ENCODE measurements around the gene CCL18. TPM values are rescaled to one million over a fixed set of nuclear protein-coding genes. Genes with fewer than 3 reads are reported as not detected.
"Not testable (repeated sequence)": the region's sequence is repeated elsewhere in the genome, so short reads cannot be mapped to it uniquely, and the experiment has no call there.

CCL18 gene
- total RNA-seq, 5 donors from 2014 or later (not counting 1 experiment from before 2014, with no cell fraction given) = not detected

DNA sequence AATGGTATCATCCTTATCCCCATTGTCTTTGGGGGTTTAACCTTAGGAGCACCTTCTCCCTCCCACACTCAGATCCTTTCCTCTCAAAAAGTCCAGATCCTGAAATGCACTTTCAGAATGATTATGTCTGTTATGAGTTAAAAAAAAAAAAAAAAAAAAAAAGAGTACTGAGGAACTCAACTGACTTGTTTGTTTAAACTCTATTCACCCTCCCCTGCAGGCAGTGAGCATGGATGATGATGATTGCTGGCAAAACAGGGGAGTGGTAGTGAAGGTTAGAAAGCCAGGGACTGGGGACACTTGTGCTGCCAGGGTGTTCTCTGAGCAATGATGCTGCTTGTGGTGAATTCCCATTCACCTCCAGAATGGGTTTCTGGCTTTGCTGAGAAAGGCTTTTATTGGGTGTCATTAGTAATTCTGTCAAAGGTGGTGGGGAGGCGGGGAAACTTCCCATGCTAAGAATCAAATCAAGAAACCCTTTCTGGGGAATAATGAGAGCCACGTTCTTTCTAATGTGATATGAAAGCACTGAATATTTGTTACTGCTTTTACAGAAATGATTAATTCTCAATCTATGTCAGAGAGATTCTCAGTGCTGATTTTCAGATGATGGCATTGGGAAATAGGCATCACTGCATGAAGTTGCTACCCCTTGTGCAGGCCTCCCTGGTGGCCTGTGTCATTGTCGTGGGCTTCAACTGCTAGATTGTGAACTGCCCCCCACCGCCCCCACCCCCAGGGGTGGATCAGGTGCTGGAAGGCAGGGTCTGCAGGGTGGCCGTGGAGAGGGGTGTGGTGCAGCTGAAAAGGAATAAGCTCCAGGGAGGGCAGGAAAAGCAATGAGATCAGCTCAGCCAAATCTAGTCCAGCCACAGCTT is 53.7 kb downstream of the CCL18 start:
- H3K4me3 ChIP-seq (ENCODE audit: control insufficient read depth in 1 of 2, extremely low read depth in 1 of 2, low read length in 1 of 2) = peak overlapping the region in 1 of 2 donors; percentile 35
- H3K4me1 ChIP-seq (ENCODE audit: control insufficient read depth in 1 of 2, extremely low read depth in 1 of 2, insufficient read depth in 2 of 2, low read length in 2 of 2) = peaks cover 0 to 8% of the 10 kb centered on the region in 2 experiments
- Mint-ChIP-seq H3K36me3 (no peaks in the 10 kb centered on the region), H3K4me3 (no peak overlapping the region), H3K27ac (no peak overlapping the region), H3K4me1 (peaks cover 0 to 1% (median 0%) of the 10 kb centered on the region in 3 donors), H3K9me3 (peaks cover 0 to 2% (median 1%) of the 10 kb centered on the region in 3 donors), H3K27me3 (peaks cover 7 to 16% of the 10 kb centered on the region in 2 donors)
- POLR2A ChIA-PET = no interaction called here
- CTCF ChIA-PET = interaction anchor here in 1 of 2 donors (1.1 kb wide), 1 partner anchor 10 kb away, joined by 3 read pairs; no protein-coding TSS in a partner anchor
- no peaks in the 10 kb centered on the region for H3K27me3 ChIP-seq (replicated peaks in 1 of 2; ENCODE audit: control insufficient read depth in 2 of 2, extremely low read depth in 1 of 2, insufficient read depth in 2 of 2, low read length in 1 of 2)
- H3K27ac ChIP-seq (ENCODE audit: low read length) = no peak overlapping the region
- ATAC-seq (replicated peaks in 1 of 4) (no peak), DNase-seq (no peak)
- WGBS (ENCODE audit: insufficient coverage) = no CpG with 5 or more reads among the region's 5 CpGs
- no peaks in the 10 kb centered on the region for H3K9me3 ChIP-seq
- H3K36me3 ChIP-seq (ENCODE audit: control insufficient read depth in 2 of 2, extremely low read depth in 1 of 2, insufficient read depth in 1 of 2, low read length in 1 of 2) = no peaks in the 10 kb centered on the region

DNA sequence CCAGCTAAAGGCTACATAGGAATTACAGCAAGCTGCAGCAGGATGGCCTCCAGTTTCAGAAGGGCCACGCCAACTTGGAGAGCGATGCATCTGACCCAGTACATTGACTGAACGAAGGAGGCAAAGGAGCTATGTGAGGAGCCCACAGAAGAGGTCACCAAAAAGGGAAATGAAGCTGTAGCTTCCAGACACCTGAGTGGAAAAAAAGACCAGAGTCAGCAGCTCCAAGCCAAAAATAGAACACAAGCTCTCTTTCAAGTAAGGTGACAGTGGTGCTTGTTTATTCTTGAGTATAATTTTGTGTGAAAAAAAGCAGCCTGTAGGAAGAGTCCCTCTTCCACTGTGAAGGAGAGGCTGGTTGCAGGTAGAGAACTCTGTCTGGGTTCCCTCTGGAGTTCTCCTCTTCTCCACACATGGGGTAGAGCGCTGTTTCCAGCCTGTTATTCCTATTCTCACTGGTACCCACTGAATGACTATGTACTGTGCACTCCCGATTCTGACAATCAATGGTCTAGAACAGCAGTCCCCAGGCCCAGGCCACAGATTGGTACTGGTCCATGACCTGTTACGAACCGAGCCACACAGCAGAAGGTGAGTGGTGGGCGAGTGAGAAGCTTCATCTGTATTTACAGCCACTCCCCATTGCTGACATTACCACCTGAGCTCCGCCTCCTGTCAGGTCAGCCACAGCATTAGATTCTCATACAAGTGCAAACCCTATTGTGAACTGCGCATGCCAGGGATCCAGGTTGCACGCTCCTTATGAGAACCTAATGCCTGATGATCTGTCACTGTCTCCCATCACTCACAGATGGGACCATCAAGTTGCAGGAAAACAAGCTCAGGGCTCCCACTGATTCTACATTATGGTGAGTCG is 54.6 kb downstream of the CCL18 start:
- Mint-ChIP-seq H3K4me1 (peaks cover 0 to 1% (median 0%) of the 10 kb centered on the region in 3 donors), H3K4me3 (no peak overlapping the region), H3K36me3 (no peaks in the 10 kb centered on the region), H3K9me3 (no peaks in the 10 kb centered on the region), H3K27ac (no peak overlapping the region), H3K27me3 (peaks cover 7 to 16% of the 10 kb centered on the region in 2 donors)
- DNase-seq = no peak
- Histone ChIP-seq H3K36me3 (ENCODE audit: control insufficient read depth in 2 of 2, extremely low read depth in 1 of 2, insufficient read depth in 1 of 2, low read length in 1 of 2) (no peaks in the 10 kb centered on the region), H3K27me3 (replicated peaks in 1 of 2; ENCODE audit: control insufficient read depth in 2 of 2, extremely low read depth in 1 of 2, insufficient read depth in 2 of 2, low read length in 1 of 2) (no peaks in the 10 kb centered on the region), H3K4me3 (ENCODE audit: control insufficient read depth in 1 of 2, extremely low read depth in 1 of 2, low read length in 1 of 2) (peak overlapping the region in 1 of 2 donors; percentile 14), H3K9me3 (no peaks in the 10 kb centered on the region), H3K27ac (ENCODE audit: low read length) (no peak overlapping the region), H3K4me1 (ENCODE audit: control insufficient read depth in 1 of 2, extremely low read depth in 1 of 2, insufficient read depth in 2 of 2, low read length in 2 of 2) (peaks cover 0 to 8% of the 10 kb centered on the region in 2 experiments)
- CTCF ChIA-PET = no interaction called here
- 88% methylated on average over 9 of the region's 12 CpGs for WGBS (ENCODE audit: insufficient coverage)
- POLR2A ChIA-PET = interaction anchor here in 1 of 2 donors (0.6 kb wide), 1 partner anchor 66 kb away, joined by 8 read pairs; no protein-coding TSS in a partner anchor
- no peak for ATAC-seq (replicated peaks in 1 of 4)

DNA sequence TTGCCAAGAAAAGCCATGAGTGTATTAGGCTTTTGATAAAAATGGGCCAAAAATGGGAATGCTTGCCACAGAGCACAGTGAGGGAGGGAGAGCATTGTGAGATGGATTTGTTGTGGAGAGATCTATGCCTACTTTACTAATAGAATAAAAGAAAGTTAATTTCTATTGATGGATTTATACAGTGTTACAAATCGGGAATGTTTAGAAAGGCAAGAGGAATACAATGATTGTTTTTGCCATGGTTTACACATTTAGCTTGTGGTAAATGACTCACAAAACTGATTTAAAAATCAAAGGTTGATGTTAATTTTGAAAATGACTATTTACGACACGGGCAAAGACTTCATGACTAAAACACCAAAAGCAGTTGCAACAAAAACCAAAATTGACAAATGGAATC is 56.1 kb downstream of the CCL18 start:
- Histone ChIP-seq H3K4me3 (ENCODE audit: control insufficient read depth in 1 of 2, extremely low read depth in 1 of 2, low read length in 1 of 2) (no peak overlapping the region), H3K9me3 (no peaks in the 10 kb centered on the region), H3K4me1 (ENCODE audit: control insufficient read depth in 1 of 2, extremely low read depth in 1 of 2, insufficient read depth in 2 of 2, low read length in 2 of 2) (peaks cover 0 to 8% of the 10 kb centered on the region in 2 experiments), H3K27ac (ENCODE audit: low read length) (no peak overlapping the region), H3K36me3 (ENCODE audit: control insufficient read depth in 2 of 2, extremely low read depth in 1 of 2, insufficient read depth in 1 of 2, low read length in 1 of 2) (no peaks in the 10 kb centered on the region), H3K27me3 (replicated peaks in 1 of 2; ENCODE audit: control insufficient read depth in 2 of 2, extremely low read depth in 1 of 2, insufficient read depth in 2 of 2, low read length in 1 of 2) (no peaks in the 10 kb centered on the region)
- no peak overlapping the region for H3K4me3 Mint-ChIP-seq
- DNase-seq (no peak), ATAC-seq (replicated peaks in 1 of 4) (no peak)
- no peaks in the 10 kb centered on the region for H3K9me3 Mint-ChIP-seq
- POLR2A ChIA-PET = no interaction called here
- H3K36me3 Mint-ChIP-seq = no peaks in the 10 kb centered on the region
- H3K27ac Mint-ChIP-seq = no peak overlapping the region
- peaks cover 0 to 1% (median 0%) of the 10 kb centered on the region in 3 donors for H3K4me1 Mint-ChIP-seq
- CTCF ChIA-PET = no interaction called here
- H3K27me3 Mint-ChIP-seq = peaks cover 7 to 9% of the 10 kb centered on the region in 2 donors
- no CpG with 5 or more reads among the region's 3 CpGs for WGBS (ENCODE audit: insufficient coverage)

DNA sequence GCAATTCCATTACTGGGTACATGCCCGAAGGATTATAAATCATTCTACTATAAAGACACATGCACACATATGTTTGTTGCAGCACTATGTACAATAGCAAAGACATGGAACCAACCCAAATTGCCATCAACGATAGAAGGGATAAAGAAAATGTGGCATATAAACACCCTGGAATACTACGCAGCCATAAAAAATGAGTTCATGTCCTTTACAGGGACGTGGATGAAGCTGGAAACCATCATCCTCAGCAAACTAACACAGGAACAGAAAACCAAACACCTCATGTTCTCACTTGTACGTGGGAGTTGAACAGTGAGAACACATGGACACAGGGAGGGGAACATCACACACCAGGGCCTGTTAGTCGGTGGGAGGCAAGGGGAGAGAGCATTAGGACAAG is 57.0 kb downstream of the CCL18 start:
- H3K9me3 ChIP-seq; POLR2A ChIA-PET; H3K4me1 Mint-ChIP-seq; H3K4me3 Mint-ChIP-seq; H3K27ac Mint-ChIP-seq; DNase-seq; CTCF ChIA-PET; H3K4me3 ChIP-seq (ENCODE audit: control insufficient read depth in 1 of 2, extremely low read depth in 1 of 2, low read length in 1 of 2); H3K36me3 Mint-ChIP-seq; ATAC-seq (replicated peaks in 1 of 4); H3K9me3 Mint-ChIP-seq; H3K27me3 ChIP-seq (replicated peaks in 1 of 2; ENCODE audit: control insufficient read depth in 2 of 2, extremely low read depth in 1 of 2, insufficient read depth in 2 of 2, low read length in 1 of 2); H3K27me3 Mint-ChIP-seq; H3K36me3 ChIP-seq (ENCODE audit: control insufficient read depth in 2 of 2, extremely low read depth in 1 of 2, insufficient read depth in 1 of 2, low read length in 1 of 2); H3K27ac ChIP-seq (ENCODE audit: low read length): not testable (repeated sequence)
- H3K4me1 ChIP-seq (ENCODE audit: control insufficient read depth in 1 of 2, extremely low read depth in 1 of 2, insufficient read depth in 2 of 2, low read length in 2 of 2) = peaks cover 0 to 10% of the 10 kb centered on the region in 2 experiments
- no CpG with 5 or more reads among the region's 6 CpGs for WGBS (ENCODE audit: insufficient coverage)

Other genes starting within 250 kb of the CCL18 start
- gene HEATR9, start 195.4 kb upstream of the CCL18 start, total RNA-seq = 1 to 10 TPM in 4 of 5 donors, under 1 TPM in 1; 0.90 to 4.1 (median 1.5) TPM
- 100 to 1,000 TPM; 124 to 557 (median 298) TPM for gene CCL5, start 183.9 kb upstream of the CCL18 start, total RNA-seq
- gene RDM1, start 133.5 kb upstream of the CCL18 start, total RNA-seq = 1 to 10 TPM in 2 of 5 donors, under 1 TPM in 3; 0.40 to 1.5 (median 0.83) TPM
- gene LYZL6, start 120.6 kb upstream of the CCL18 start, total RNA-seq = not detected
- gene CCL16, start 82.8 kb upstream of the CCL18 start, total RNA-seq = not detected
- gene CCL14, start 77.5 kb upstream of the CCL18 start, total RNA-seq = not detected
- not detected for gene CCL15, start 62.7 kb upstream of the CCL18 start, total RNA-seq
- not detected for gene CCL23, start 46.3 kb upstream of the CCL18 start, total RNA-seq
- gene CCL3, start 25.9 kb downstream of the CCL18 start, total RNA-seq = 1 to 10 TPM; 2.0 to 6.0 (median 4.8) TPM
- gene CCL4, start 39.6 kb downstream of the CCL18 start, total RNA-seq = 10 to 100 TPM in 3 of 5 donors, 1 to 10 TPM in 2; 6.2 to 20.4 (median 16.1) TPM
- 10 to 100 TPM in 4 of 5 donors, 1 to 10 TPM in 1; 6.1 to 13.7 (median 12.2) TPM for gene TBC1D3B, start 112.4 kb downstream of the CCL18 start, total RNA-seq
- 1 to 10 TPM; 1.1 to 7.5 (median 1.4) TPM for gene CCL3L1, start 132.5 kb downstream of the CCL18 start, total RNA-seq
- gene CCL4L2, start 146.8 kb downstream of the CCL18 start, total RNA-seq = 10 to 100 TPM in 1 of 5 donors, 1 to 10 TPM in 4; 1.1 to 12.6 (median 2.2) TPM
- 1 to 10 TPM in 1 of 5 donors, under 1 TPM in 3, not detected in 1; 0.30 to 1.1 (median 0.61) TPM for gene TBC1D3I, start 200.3 kb downstream of the CCL18 start, total RNA-seq

Data from T-cell (primary cell).